MM.1S (cell line): ENCODE data around the gene CEBPE.

Experiments used
- DNase-seq: peaks from one replicate; pipeline ENCODE4 v3.0.0-alpha.2; 2015
- H2AFZ ChIP-seq: fragments of 300-600 bp; sonication (generic); 2 replicates; pipeline ENCODE4 v1.6.0; 2016; ENCODE audit warnings: antibody characterized with exemption, low read length
- H3F3A ChIP-seq: fragments of 300-600 bp; sonication (generic); 2 replicates; pipeline ENCODE4 v1.6.1; 2016; ENCODE audit warnings: mild to moderate bottlenecking, antibody characterized with exemption, low read length, moderate library complexity, mixed read lengths; ENCODE audit not compliant: insufficient read depth
- H3K27ac ChIP-seq: fragments of 300-600 bp; sonication (generic); 2 replicates; pipeline ENCODE4 v1.5.1; 2016; ENCODE audit warnings: mild to moderate bottlenecking, low read length
- H3K27me3 ChIP-seq: fragments of 300-600 bp; sonication (generic); replicated peaks from 2 replicates; pipeline ENCODE4 v1.6.0; 2016; ENCODE audit warnings: low read length; ENCODE audit not compliant: insufficient read depth
- H3K36me3 ChIP-seq: fragments of 300-600 bp; sonication (generic); replicated peaks from 2 replicates; pipeline ENCODE4 v1.6.1; 2016; ENCODE audit warnings: mild to moderate bottlenecking, low read length, mixed read lengths; ENCODE audit not compliant: insufficient read depth
- H3K4me1 ChIP-seq: fragments of 300-600 bp; sonication (generic); 2 replicates; pipeline ENCODE4 v1.6.1; 2016; ENCODE audit warnings: low read length, mixed read lengths
- H3K4me2 ChIP-seq: fragments of 300-600 bp; sonication (generic); 2 replicates; pipeline ENCODE4 v1.6.0; 2016; ENCODE audit warnings: low read depth, low read length
- H3K4me3 ChIP-seq: fragments of 300-600 bp; sonication (generic); 2 replicates; pipeline ENCODE4 v1.5.1; 2016; ENCODE audit warnings: low read length, mixed read lengths
- H3K79me2 ChIP-seq: fragments of 300-600 bp; sonication (generic); 2 replicates; pipeline ENCODE4 v1.6.1; 2016; ENCODE audit warnings: mixed run types, low read length, mixed read lengths
- H3K9ac ChIP-seq: fragments of 300-600 bp; sonication (generic); 2 replicates; pipeline ENCODE4 v1.6.1; 2016; ENCODE audit warnings: low read length, mixed read lengths
- H3K9me2 ChIP-seq: fragments of 300-600 bp; sonication (generic); replicated peaks from 2 replicates; pipeline ENCODE4 v1.6.1; 2016; ENCODE audit warnings: mild to moderate bottlenecking, low read length, mixed read lengths; ENCODE audit not compliant: insufficient read depth
- H3K9me3 ChIP-seq: fragments of 300-600 bp; sonication (generic); replicated peaks from 2 replicates; pipeline ENCODE4 v1.6.1; 2016; ENCODE audit warnings: mild to moderate bottlenecking, low read length, mixed read lengths; ENCODE audit not compliant: insufficient read depth
- H4K20me1 ChIP-seq: fragments of 300-600 bp; sonication (generic); 2 replicates; pipeline ENCODE4 v1.6.1; 2016; ENCODE audit warnings: mild to moderate bottlenecking, low read length, moderate library complexity, mixed read lengths; ENCODE audit not compliant: insufficient read depth
- CTCF ChIP-seq: fragments of 300-600 bp; sonication (generic); IDR thresholded peaks from 2 replicates; pipeline ENCODE4 v1.5.1; 2016; ENCODE audit warnings: antibody characterized with exemption, low read length, mixed read lengths
- EZH2 ChIP-seq: fragments of 300-600 bp; sonication (generic); optimal IDR thresholded peaks from 2 replicates; pipeline ENCODE3; 2017; ENCODE audit warnings: low read depth, mild to moderate bottlenecking, antibody characterized with exemption, low read length, mixed read lengths
- EZH2phosphoT487 ChIP-seq: fragments of 300-600 bp; sonication (generic); IDR thresholded peaks from 2 replicates; pipeline ENCODE4 v1.6.1; 2018; ENCODE audit warnings: antibody characterized with exemption, low read length

CEBPE gene

GRCh38 chr14:23128969-23129758 lies 10.1 kb upstream of the CEBPE start:
- Histone ChIP-seq H3K9me3 (no peaks in the 10 kb centered on the region), H2AFZ (no peak overlapping the region), H3K36me3 (no peaks in the 10 kb centered on the region), H3K4me3 (no peak overlapping the region), H3K27ac (no peak overlapping the region), H3K4me2 (no peak overlapping the region), H4K20me1 (no peaks in the 10 kb centered on the region), H3K9me2 (no peaks in the 10 kb centered on the region), H3K79me2 (no peaks in the 10 kb centered on the region), H3K4me1 (no peaks in the 10 kb centered on the region), H3K27me3 (no peaks in the 10 kb centered on the region), H3F3A (no peaks in the 10 kb centered on the region), H3K9ac (no peak overlapping the region)
- DNase-seq: no peak
- TF ChIP-seq EZH2 (no peak), EZH2phosphoT487 (no peak), CTCF (no peak)

GRCh38 chr14:23127861-23128260 lies 8.8 kb upstream of the CEBPE start:
- no peak for DNase-seq
- no peaks in the 10 kb centered on the region for H3K4me1 ChIP-seq
- no peaks in the 10 kb centered on the region for H3F3A ChIP-seq
- no peak overlapping the region for H3K4me2 ChIP-seq
- TF ChIP-seq EZH2 (no peak), EZH2phosphoT487 (no peak), CTCF (no peak)
- no peaks in the 10 kb centered on the region for H3K27me3 ChIP-seq
- H3K9me2 ChIP-seq: no peaks in the 10 kb centered on the region
- H3K36me3 ChIP-seq: no peaks in the 10 kb centered on the region
- H3K9me3 ChIP-seq: no peaks in the 10 kb centered on the region
- H3K9ac ChIP-seq: no peak overlapping the region
- H4K20me1 ChIP-seq: no peaks in the 10 kb centered on the region
- no peak overlapping the region for H2AFZ ChIP-seq
- no peak overlapping the region for H3K4me3 ChIP-seq
- no peaks in the 10 kb centered on the region for H3K79me2 ChIP-seq
- H3K27ac ChIP-seq: no peak overlapping the region

GRCh38 chr14:23126548-23127278 lies 7.7 kb upstream of the CEBPE start:
- Histone ChIP-seq H3K4me3 (no peak overlapping the region), H3K4me1 (peaks cover 3% of the 10 kb centered on the region; the same call in 1 of the 2 replicates), H3K9me2 (no peaks in the 10 kb centered on the region), H4K20me1 (no peaks in the 10 kb centered on the region), H3K4me2 (no peak overlapping the region), H3K9me3 (no peaks in the 10 kb centered on the region), H3K27me3 (no peaks in the 10 kb centered on the region), H3K27ac (no peak overlapping the region), H3K9ac (no peak overlapping the region), H3K79me2 (no peaks in the 10 kb centered on the region), H2AFZ (no peak overlapping the region), H3K36me3 (no peaks in the 10 kb centered on the region), H3F3A (no peaks in the 10 kb centered on the region)
- no peak for TF ChIP-seq EZH2phosphoT487
- TF ChIP-seq CTCF: no peak
- TF ChIP-seq EZH2: no peak
- DNase-seq: no peak
